Activated T-helper 2 cell treated with anti-CD3 and anti-CD28 coated beads, Interferon-gamma antibody, Interleukin-2, Interleukin-4, amounts not matched to agents 10 μg/mL and 5 μg/mL and 100 μg/mL, durations not matched to agents 14 hours and 24 hours and 36 hours (primary cell): Measurements from ENCODE around the gene DLX3. TPM values are rescaled to one million over a fixed set of nuclear protein-coding genes. Genes with fewer than 3 reads are reported as not detected.

Experiments used
- DNase-seq: peaks from one replicate; pipeline ENCODE4 v3.0.0; 2021; ENCODE audit warnings: low spot score
- H3K27ac Mint-ChIP-seq: one replicate; pipeline ENCODE4 v1.8.0; 2021; ENCODE audit warnings: mixed read lengths
- H3K27me3 Mint-ChIP-seq: one replicate; pipeline ENCODE4 v1.8.0; 2021; ENCODE audit warnings: low read depth, mixed read lengths
- H3K36me3 Mint-ChIP-seq: one replicate; pipeline ENCODE4 v1.8.0; 2021; ENCODE audit warnings: low read depth, mixed read lengths
- H3K4me1 Mint-ChIP-seq: one replicate; pipeline ENCODE4 v1.8.0; 2021; ENCODE audit warnings: low read depth, mixed read lengths
- H3K4me3 Mint-ChIP-seq: one replicate; pipeline ENCODE4 v1.8.0; 2021; ENCODE audit warnings: low read depth, mild to moderate bottlenecking, moderate library complexity, mixed read lengths
- H3K9me3 Mint-ChIP-seq: one replicate; pipeline ENCODE4 v1.8.0; 2021; ENCODE audit warnings: mixed read lengths
- intact Hi-C: fragments of 100-400 bp; cut with micrococcal nuclease; formaldehyde crosslinking; loops from one replicate; pipeline ENCODE4 v1.15.1; 2023
- total RNA-seq: library from RNA; stranded (reverse); gene quantifications from 2 replicates; pipeline ENCODE4 v1.2.3, GENCODE V29; 2022

DLX3 gene
- total RNA-seq, 1 donor from 2014 or later, result not detected

DNA sequence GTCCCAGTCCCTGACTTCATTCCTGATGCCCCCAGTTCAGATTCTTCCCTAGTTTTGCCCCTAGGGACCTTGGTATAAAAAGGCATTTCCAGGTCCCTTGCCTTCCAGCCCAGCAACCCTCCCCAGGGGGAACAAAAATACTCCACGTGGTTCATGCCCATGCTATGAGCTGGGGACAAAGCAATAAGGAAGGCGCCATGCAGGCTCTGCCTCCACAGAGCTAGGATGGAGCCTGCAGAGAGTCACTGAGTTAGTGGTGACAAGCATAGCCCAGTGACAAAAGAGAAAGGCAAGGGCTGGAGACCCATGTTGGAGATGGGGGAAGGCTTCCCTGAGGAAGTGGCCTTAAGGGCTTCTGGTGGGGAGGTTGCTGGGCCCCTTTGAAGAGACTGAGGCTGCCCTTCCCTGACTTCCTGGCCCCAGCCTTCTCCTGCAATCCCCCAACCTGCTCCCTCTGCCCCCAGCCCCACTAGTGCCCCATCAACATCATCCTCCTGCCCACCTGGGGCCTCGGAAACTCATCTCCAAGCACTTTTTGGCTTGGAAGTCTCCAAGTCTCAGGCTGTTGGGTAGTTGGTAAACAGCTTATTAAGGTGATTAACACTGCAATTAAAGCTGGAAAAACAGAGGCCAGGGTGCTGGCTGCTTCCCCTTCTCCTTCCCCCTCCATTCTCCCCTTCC, 9.6 kb downstream of the DLX3 start:
- intact Hi-C loops, result no loop called here
- H3K9me3 Mint-ChIP-seq, result no peaks in the 10 kb centered on the region

DNA sequence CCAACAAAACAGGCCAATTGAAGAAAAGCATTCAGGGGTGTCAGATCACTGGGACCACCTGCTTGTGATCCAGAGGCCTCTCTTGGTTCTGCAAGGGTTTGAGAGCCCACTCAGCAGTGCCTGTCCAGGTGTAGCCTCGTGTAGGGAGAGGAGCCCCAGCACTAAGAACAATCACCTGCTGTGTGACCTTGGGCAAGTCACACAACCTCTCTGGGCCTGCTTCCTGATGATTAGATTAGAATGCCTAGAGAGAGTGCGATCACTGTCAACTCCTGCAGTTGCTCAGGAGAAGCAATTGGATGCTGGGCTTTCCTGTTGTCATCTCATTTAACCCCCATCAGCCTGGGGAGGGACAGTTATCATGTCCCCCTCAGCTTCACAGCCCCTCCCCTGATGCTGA, 10.2 kb downstream of the DLX3 start:
- Mint-ChIP-seq H3K4me1 (no peaks in the 10 kb centered on the region), H3K27ac (no peak overlapping the region), H3K9me3 (no peaks in the 10 kb centered on the region), H3K36me3 (no peaks in the 10 kb centered on the region), H3K4me3 (no peak overlapping the region), H3K27me3 (peaks cover 49% of the 10 kb centered on the region)
- intact Hi-C loops, result no loop called here
- no peak for DNase-seq

More for the DNA sequence above, 9.6 kb downstream of the DLX3 start:
- Mint-ChIP-seq H3K4me1 (no peaks in the 10 kb centered on the region), H3K36me3 (no peaks in the 10 kb centered on the region), H3K27me3 (peaks cover 53% of the 10 kb centered on the region), H3K4me3 (no peak overlapping the region), H3K27ac (no peak overlapping the region)
- no peak for DNase-seq

DNA sequence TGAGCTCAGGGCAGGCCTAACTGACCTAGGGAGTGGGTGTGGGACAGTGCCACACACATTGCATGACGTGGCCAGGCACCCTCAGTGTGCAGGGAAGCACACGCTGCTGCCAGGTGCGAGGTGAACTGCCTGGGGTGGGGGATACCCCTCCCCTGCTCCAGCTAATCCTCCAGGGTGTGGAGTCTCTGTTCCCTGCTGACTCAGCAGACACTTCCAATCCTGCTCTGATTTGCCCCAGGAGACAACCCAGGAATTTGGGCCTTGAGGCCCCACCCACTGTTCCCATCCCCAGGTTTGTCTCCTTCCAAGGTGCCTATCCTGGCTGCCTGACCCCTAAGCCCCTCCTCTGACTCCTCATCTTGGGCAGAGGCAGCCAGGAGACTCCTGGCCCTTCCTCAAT, 10.7 kb downstream of the DLX3 start:
- no peak for DNase-seq
- no peak overlapping the region for H3K27ac Mint-ChIP-seq
- H3K36me3 Mint-ChIP-seq, result no peaks in the 10 kb centered on the region
- peaks cover 48% of the 10 kb centered on the region for H3K27me3 Mint-ChIP-seq
- H3K4me1 Mint-ChIP-seq, result no peaks in the 10 kb centered on the region
- intact Hi-C loops, result no loop called here
- H3K4me3 Mint-ChIP-seq, result no peak overlapping the region
- H3K9me3 Mint-ChIP-seq, result no peaks in the 10 kb centered on the region

DNA sequence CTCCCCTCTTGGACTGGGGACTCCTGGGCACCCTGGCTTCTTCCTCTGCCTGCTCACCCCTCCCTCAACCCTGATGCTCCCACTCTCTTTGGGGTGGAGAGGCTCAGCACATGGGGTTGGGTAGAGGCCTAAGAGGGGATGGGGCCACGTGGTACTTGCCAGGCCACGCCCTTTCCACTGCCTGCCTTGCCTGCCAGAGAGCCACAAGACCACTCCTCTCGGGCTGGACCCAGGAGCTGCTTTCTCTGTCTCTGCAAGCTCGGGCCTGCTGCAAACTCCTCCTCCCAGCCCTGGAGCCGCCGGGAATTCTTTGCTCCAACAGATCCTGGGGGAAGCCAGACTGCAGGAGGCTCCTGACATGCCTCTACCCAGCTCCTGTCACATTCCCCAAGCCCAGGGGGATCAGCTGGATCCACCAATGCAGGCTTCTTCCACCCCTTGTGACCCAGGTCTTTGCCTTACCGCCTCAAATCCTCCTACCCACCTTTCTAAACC, 14.3 kb downstream of the DLX3 start:
- Mint-ChIP-seq H3K4me3 (no peak overlapping the region), H3K9me3 (no peaks in the 10 kb centered on the region), H3K27ac (no peak overlapping the region), H3K27me3 (peaks cover 33% of the 10 kb centered on the region), H3K4me1 (no peaks in the 10 kb centered on the region), H3K36me3 (no peaks in the 10 kb centered on the region)
- DNase-seq, result no peak
- intact Hi-C loops, result no loop called here

DNA sequence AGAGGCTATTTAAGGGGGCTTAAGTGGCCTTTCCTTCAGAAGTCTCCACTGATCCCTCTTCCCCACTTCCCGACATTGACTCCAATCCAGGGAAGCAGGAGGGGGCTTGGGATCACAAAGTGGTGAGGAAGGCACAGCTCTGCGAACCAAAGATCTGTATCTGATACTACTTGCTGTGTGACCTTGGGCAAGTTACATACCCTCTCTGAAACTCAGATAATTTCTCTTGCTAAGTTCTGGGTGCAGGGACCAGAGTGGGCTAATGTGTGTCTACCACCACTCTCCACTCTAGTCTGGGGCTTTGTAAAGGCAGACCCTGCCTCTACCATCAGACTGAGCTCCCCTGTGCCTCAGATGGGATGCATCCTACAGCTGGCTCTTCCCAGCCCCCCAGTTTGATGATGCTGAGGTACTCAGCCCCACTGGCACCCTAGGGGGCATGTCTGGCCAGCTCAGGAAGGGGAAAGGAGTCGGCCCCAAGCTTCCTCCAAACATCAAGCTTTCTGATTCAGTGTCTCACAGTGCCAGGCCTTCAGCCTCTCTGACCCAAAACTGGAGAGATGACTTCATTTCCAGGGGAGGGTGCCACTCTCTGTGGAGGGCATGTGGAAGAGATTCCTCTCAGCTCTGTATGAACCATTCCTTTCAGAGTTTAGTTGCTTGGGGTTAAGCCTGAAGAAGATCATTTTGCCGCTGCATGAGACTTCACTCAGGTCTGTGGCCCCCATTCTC, 15.1 kb downstream of the DLX3 start:
- Mint-ChIP-seq H3K27me3 (peaks cover 37% of the 10 kb centered on the region), H3K36me3 (no peaks in the 10 kb centered on the region), H3K4me1 (no peaks in the 10 kb centered on the region), H3K27ac (no peak overlapping the region), H3K9me3 (no peaks in the 10 kb centered on the region), H3K4me3 (no peak overlapping the region)
- no peak for DNase-seq
- intact Hi-C loops, result no loop called here

DNA sequence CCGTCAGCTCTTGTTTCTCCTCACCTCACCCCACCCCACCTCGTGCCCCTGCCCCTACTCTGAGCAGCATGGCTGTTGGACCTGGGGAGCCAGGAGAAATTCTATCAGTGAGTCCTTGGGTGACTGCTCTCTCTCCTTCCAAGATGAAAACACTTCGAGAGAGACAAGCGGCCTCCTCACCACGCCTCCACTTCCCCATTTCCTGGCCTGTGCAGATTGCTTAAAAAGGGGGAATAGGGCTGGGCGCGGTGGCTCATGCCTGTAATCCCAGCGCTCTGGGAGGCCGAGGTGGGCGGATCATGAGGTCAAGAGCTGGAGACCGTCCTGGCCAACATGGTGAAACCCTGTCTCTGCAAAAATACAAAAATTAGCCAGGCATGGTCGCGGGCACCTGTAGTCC, 16.5 kb downstream of the DLX3 start:
- no peak for DNase-seq
- no peaks in the 10 kb centered on the region for H3K9me3 Mint-ChIP-seq
- H3K36me3 Mint-ChIP-seq, result no peaks in the 10 kb centered on the region
- intact Hi-C loops, result no loop called here
- no peak overlapping the region for H3K27ac Mint-ChIP-seq
- H3K4me3 Mint-ChIP-seq, result no peak overlapping the region
- H3K27me3 Mint-ChIP-seq, result peaks cover 49% of the 10 kb centered on the region
- H3K4me1 Mint-ChIP-seq, result no peaks in the 10 kb centered on the region

DNA sequence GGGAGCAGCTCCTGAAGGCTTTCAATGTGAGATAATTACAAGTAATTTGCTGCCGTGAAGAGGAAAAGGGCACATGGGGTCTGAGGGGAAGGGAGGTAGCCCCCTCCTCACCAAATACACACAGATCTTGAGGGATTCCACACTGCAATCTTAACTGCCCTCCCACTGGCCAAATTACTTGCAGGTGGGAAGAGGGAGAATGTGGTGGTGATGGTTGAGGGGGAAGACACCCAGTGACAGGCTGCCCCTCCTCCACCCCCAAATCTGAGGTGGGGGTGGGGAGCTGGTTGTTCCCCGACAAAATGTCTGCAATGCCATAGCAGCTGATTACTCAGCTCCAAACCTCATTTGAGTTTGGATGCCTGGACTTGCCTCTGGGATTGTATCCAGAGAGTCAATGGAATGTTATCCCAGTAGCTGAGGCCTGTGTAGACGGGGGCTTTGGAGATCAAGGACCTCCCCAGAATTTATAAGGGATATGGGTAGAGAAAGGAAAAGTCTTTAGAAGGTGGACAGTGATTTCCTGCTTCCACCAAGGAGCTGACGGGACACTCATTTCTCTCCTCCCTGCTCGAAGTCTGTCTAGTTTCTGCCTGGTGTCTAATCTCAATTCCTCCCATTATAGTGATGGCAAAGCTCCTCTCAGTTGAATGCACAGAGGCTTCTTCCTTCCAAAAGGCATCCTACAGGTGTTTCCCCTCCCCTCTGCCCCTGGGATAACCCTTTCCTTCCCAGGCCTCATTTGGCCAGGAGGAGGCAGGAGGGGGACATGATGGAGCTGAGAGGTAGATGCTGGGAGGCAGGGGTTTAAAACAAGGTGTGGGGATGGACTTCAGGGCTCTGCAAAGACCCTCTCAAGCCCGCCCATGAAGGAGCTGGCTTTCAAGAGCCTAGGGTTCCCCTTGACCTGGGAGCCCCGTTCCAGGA, 17.3 kb downstream of the DLX3 start:
- no peak for DNase-seq
- no peaks in the 10 kb centered on the region for H3K9me3 Mint-ChIP-seq
- H3K4me3 Mint-ChIP-seq, result no peak overlapping the region
- H3K36me3 Mint-ChIP-seq, result no peaks in the 10 kb centered on the region
- H3K27me3 Mint-ChIP-seq, result peaks cover 56% of the 10 kb centered on the region
- intact Hi-C loops, result no loop called here
- H3K27ac Mint-ChIP-seq, result no peak overlapping the region
- no peaks in the 10 kb centered on the region for H3K4me1 Mint-ChIP-seq

DNA sequence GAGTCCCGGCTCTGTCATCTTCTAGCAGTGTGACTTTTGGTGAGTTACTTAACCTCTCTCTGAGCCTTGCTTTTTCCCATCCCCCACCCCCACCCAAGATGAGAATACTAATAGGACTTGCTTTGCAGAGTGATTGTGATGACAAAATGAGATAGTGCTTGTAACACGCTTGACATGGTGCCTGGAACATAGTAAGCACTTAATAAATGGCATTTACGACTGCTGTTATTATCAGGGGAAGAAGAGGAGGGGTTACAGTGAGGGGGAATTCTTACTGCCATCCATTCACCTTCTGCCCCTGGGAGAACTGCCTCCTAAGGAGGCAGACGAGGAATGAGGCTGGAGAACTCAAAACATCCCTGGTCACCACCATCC, 18.2 kb downstream of the DLX3 start:
- H3K27me3 Mint-ChIP-seq, result peaks cover 58% of the 10 kb centered on the region
- H3K27ac Mint-ChIP-seq, result no peak overlapping the region
- H3K4me3 Mint-ChIP-seq, result no peak overlapping the region
- DNase-seq, result no peak
- intact Hi-C loops, result no loop called here
- H3K9me3 Mint-ChIP-seq, result no peaks in the 10 kb centered on the region
- H3K4me1 Mint-ChIP-seq, result no peaks in the 10 kb centered on the region
- H3K36me3 Mint-ChIP-seq, result no peaks in the 10 kb centered on the region

DNA sequence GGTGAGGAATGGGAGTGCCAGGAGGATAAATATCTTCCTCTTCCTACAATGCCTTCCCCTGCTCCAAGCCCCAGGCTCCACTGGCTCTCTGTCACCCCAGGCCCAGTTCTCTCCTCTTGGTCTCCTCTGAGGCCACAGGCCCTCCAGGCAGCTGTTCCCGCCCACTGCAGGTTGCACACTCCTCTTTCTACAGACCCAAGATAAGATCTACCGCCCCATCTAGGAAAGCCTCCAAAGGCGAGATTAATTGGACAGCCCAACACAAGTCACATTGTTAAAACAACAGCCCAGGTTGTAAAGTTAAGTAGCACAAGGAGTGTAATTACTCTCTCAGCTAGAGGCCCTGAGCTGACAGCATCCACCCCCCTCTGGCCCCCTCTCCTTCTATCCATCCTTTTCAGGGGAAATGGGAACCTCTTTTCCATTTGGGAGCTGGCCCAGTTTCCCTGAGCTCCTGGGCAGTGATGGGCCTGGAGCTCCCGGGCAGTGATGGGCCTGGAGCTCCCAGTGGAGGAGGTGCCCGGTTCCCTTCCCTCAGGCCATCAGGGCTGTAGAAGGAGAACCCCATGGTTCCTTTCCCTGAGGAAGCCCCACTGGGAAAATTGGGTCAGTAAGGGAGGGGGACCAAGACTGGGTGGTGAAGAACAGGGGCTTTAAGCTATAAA, 18.7 kb downstream of the DLX3 start:
- no peak for DNase-seq
- no peaks in the 10 kb centered on the region for H3K9me3 Mint-ChIP-seq
- H3K36me3 Mint-ChIP-seq, result no peaks in the 10 kb centered on the region
- intact Hi-C loops, result no loop called here
- no peak overlapping the region for H3K27ac Mint-ChIP-seq
- peaks cover 2% of the 10 kb centered on the region for H3K4me1 Mint-ChIP-seq
- H3K4me3 Mint-ChIP-seq, result no peak overlapping the region
- H3K27me3 Mint-ChIP-seq, result peaks cover 60% of the 10 kb centered on the region

DNA sequence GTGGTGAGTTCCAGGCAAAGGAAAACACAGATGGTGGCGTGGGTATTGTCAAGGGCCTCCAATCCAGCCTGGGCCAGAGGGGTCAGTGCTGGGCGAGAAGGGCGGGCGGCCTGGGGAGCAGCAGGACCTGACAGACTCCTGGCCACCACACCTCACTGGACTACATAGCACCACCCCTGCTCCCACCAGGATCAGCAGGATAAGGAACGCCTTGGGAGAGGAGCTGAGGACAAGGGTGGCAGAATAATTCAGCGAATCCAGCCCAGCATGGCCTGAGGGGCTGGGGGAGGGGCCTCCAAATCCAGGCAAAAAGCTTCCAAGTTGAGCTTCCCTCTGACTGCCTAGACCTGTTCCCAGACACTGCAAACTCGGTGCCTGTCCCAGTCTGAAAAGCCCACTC, 19.5 kb downstream of the DLX3 start:
- H3K36me3 Mint-ChIP-seq, result no peaks in the 10 kb centered on the region
- intact Hi-C loops, result no loop called here
- peaks cover 4% of the 10 kb centered on the region for H3K4me1 Mint-ChIP-seq
- no peak overlapping the region for H3K4me3 Mint-ChIP-seq
- no peaks in the 10 kb centered on the region for H3K9me3 Mint-ChIP-seq
- DNase-seq, result no peak
- no peak overlapping the region for H3K27ac Mint-ChIP-seq
- H3K27me3 Mint-ChIP-seq, result peaks cover 65% of the 10 kb centered on the region

DNA sequence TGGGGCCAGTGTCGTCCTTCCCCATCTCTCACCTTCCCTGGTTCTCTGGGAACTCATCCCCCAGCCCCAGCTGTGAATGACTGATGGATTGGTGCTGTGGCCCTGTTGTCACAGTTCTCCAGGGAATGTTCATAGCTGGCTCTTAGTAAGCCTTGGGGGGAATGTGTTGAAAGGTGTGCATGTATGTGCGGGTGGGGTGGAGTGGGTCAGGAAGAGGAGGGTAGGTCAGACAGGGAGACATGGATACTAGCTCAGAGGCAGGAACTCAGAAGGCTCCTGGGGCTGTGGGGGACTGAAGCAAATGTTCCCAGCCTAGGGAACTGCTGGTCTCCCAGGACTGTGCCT, 21.8 kb downstream of the DLX3 start:
- peaks cover 71% of the 10 kb centered on the region for H3K27me3 Mint-ChIP-seq
- no peak overlapping the region for H3K4me3 Mint-ChIP-seq
- H3K9me3 Mint-ChIP-seq, result no peaks in the 10 kb centered on the region
- no peak for DNase-seq
- H3K36me3 Mint-ChIP-seq, result no peaks in the 10 kb centered on the region
- H3K4me1 Mint-ChIP-seq, result peaks cover 11% of the 10 kb centered on the region
- H3K27ac Mint-ChIP-seq, result no peak overlapping the region
- intact Hi-C loops, result loop anchor here (5.0 kb wide), 1 partner anchor 971 kb away; no protein-coding TSS in a partner anchor

DNA sequence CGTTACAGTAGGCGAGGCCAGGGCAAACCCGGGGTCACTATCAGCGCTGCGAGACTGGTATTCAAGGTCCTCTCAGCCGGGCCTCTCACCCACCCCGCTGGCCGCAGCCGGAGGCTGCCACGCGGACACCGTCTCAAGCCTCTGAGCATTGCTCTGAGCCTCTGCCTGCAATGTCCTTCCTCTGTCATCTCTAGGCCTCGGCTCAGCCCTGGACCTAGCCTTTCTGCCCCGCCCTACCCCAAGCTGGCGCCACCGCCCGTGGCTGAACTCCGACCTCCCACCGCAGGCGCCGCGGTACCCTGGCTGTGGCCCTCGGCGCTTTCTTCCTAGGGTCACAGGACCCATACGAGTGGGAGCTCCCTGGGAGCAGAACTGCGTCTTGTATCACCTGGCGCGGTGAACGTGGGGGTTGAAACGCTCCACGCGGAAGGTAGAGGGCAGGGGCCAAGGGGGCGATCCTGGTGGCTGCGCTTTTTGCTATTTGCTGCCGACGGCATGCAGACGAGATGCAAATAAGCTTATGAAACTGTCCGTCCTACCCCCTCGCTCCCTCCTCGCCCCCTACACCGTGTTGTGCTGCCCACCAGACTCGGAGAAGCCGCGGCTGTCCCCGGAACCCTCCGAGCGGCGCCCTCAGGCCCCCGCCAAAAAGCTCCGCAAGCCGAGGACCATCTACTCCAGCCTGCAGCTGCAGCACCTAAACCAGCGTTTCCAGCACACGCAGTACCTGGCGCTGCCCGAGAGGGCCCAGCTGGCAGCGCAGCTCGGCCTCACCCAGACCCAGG, 22.3 kb downstream of the DLX3 start:
- H3K4me3 Mint-ChIP-seq, result no peak overlapping the region
- DNase-seq, result no peak

More for the DNA sequence above, 22.3 kb downstream of the DLX3 start:
- Mint-ChIP-seq H3K27ac (no peak overlapping the region), H3K36me3 (no peaks in the 10 kb centered on the region), H3K9me3 (no peaks in the 10 kb centered on the region), H3K27me3 (peaks cover 75% of the 10 kb centered on the region), H3K4me1 (peaks cover 11% of the 10 kb centered on the region)
- intact Hi-C loops, result loop anchor here (5.0 kb wide), 1 partner anchor 970 kb away; no protein-coding TSS in a partner anchor
